GM18517 (cell line): Measurements from ENCODE around the gene PANK4.

Experiments
- ATAC-seq: cut with Tn5 transposase; IDR thresholded peaks from one replicate; pipeline ENCODE4 v1.9.1; 2021; ENCODE audit warnings: mild to moderate bottlenecking, moderate library complexity; ENCODE audit not compliant: unreplicated experiment

Gene PANK4

GRCh38 chr1:2546515-2547209 lies 20.3 kb upstream of the PANK4 start:
- ATAC-seq, result peak; percentile 37

DNA sequence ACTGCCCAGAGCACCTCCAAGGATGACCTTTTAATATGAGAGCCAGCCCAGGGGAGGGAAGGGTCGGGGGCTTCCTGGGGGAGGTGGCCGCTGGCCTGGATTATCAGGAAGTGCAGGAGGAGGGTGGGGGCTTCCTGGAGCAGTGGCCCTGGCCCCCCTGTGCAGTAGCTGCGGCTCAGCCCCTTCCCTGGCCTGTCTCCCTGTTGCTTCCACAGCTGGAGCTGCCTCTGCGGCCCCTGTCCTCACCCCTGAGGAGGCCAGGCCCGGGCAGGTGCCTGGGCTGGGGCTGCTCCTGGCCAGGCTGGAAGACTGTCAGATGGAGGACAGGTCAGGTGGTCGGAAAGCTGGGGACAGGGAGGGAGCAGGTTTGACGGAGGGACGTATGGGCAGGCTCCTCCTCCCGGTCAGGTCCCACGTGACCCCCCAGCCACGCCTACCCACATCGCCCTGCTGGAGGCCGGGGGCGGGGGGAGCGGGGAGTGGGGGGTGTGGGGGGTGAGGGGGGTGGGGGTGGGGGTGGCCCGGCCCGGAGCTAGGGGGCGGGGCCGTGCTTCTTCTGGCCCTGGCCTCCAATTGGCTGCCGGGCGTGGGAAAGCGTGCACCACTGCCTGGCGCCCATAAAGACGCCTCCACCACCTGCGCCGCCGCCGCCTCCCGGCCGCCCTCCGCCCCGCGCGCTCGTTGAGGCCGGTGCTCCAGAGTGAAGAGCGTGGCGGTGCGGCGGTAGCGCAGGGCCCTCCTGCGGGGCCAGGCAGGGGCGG lies 19.5 kb upstream of the PANK4 start:
- peak; percentile 23 for ATAC-seq

- ATAC-seq, result no peak
Observed at GRCh38 chr1:2544875-2545640, 18.7 kb upstream of the PANK4 start.

DNA sequence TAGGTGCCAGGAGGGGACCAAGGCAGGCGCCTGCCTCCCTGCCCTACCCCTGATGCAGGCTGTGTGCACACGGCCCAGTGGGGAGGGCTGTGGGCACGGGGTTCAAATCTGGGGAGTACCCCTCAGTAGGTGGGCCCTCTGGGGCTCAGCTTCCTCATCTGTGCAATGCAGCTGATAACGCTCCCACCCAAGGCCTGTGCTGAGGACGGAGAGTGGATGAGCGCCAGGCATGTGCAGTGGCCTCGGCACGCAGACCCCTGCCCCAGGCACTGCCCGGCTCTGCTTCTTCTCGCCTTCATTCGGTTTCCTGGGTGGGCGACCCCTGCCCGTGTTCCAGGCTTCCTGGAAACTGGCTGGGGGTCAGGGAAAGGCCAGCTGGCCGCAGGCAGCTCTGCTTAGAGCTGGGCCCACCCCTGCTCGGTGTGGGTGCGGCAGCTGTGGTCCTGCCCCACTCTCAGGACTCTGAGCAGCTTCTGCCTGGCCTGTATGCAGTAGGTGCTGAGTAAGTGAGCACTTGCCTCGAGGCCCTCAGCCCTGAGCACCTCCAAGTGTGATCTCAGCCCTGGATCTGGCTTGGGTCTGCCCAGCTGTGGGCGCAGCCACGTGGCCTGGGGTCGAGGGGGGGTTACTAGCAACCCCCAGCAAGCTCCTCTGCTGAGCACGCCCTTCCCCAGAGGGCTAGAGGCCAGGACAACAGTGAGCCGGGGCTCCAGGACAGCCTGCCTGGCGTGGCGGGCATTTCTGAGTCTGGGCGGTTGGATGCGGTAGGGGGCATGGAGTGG lies 17.9 kb upstream of the PANK4 start:
- no peak for ATAC-seq

GRCh38 chr1:2543543-2544092 lies 17.2 kb upstream of the PANK4 start:
- no peak for ATAC-seq

DNA sequence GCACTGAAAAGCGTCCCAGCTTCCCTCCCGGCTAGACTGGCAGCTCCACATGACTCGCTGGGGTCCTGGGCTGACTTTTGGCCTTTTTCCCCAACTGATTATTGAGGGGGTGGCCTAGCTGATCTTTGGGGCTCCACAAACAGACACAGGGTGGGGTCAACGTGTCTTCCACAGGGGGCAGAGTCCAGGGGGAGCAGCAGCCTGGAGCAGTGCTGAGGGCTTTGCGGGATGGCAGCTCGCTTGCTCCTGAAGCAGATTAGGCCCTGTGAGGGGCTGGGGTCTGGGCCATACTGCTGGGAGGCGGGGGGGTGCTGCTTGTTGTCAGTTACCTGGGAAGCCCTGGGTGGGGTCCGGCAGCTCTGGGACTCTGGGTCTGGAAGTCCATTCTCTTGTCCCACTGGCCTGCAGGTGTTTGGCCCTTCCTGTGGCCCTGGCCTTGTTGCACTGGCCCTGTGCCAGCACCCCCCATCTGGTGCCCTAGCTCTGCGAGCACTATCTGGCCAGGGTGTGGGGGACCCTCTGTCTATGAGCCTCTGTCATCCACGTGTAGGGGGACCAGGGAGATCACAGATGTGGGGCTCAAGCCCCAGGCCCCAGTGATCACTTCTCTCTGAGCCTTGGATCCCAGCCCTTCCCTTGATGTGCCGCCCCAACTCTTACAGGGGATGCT lies 16.0 kb upstream of the PANK4 start:
- no peak for ATAC-seq

GRCh38 chr1:2541619-2542245 lies 15.3 kb upstream of the PANK4 start:
- ATAC-seq, result no peak

GRCh38 chr1:2540816-2541492 lies 14.6 kb upstream of the PANK4 start:
- ATAC-seq, result no peak

GRCh38 chr1:2539312-2539907 lies 13.0 kb upstream of the PANK4 start:
- ATAC-seq, result no peak

GRCh38 chr1:2538872-2539271 lies 12.5 kb upstream of the PANK4 start:
- no peak for ATAC-seq

DNA sequence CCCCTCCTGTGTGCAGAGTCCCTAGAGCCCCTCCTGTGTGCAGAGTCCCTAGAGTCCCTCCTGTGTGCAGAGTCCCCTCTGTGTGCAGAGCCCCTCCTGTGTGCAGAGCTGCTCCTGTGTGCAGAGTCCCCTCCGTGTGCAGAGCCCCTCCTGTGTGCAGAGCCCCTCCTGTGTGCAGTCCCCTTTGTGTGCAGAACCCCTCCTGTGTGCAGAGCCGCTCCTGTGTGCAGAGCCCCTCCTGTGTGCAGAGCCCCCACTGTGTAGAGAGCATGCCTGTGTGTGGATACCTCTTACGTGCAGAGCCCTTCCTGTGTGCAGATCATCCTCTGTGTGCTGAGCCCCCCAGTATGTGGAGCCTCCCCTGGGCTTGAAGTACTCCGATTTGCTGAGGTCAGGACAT lies 12.0 kb upstream of the PANK4 start:
- ATAC-seq, result no peak

DNA sequence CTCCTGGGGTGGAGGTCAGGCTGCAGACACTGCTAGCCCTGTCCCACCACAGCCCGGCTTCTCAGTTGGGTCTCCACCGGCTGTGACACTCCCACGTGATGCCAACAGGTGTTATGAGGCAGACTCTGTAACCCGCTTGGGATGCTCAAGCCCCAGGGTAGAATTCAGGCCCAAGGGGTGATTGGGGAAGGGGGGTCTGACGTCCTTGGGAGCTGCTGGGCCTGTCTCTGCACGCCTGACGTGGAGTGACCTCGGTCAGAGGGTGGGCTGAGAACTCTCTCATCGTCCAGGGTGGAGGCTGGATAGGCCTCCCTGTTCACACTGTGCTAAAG lies 11.4 kb upstream of the PANK4 start:
- ATAC-seq, result no peak

GRCh38 chr1:2535981-2536380 lies 9.6 kb upstream of the PANK4 start:
- no peak for ATAC-seq

- ATAC-seq, result no peak
Observed at GRCh38 chr1:2535455-2535854, 9.1 kb upstream of the PANK4 start.

DNA sequence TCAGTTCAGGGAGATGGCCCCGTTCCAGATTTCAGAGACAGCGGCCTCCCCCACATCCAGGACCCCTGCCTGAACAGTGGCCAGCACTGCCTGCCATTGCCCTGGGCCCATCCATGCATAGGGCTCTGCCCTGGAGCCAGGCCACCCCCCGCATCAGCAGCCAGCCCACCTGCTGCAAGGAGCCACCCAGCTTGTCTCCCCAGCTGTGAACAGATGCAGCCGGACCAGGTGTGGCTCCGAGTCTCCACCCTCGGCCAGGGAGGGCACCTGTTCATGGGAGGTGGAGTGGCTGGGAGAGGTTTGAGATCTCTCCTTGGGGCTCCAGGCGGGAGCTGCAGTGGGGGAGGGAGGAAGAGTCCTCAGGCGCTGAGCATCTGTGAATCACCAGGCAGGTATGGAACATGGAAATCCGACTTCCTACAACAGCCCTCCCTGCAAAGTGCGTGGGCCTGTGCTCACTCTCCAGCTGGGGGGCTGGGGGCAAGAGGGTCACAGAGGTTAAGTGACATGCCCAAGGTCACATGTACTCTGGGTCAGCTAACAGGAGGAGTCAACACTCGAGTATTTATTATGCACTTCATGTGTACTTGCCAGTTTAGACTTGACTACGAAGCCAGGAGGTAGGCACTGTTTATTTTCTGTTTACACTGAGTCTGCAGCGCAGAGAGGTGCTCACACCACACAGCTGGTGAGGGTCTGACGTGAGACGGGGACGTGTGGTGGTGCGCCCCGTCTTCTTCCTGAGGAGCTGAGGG lies 8.5 kb upstream of the PANK4 start:
- no peak for ATAC-seq

- no peak for ATAC-seq
Observed at GRCh38 chr1:2534315-2534686, 7.9 kb upstream of the PANK4 start.

- no peak for ATAC-seq
Observed at GRCh38 chr1:2533365-2533764, 7.0 kb upstream of the PANK4 start.

DNA sequence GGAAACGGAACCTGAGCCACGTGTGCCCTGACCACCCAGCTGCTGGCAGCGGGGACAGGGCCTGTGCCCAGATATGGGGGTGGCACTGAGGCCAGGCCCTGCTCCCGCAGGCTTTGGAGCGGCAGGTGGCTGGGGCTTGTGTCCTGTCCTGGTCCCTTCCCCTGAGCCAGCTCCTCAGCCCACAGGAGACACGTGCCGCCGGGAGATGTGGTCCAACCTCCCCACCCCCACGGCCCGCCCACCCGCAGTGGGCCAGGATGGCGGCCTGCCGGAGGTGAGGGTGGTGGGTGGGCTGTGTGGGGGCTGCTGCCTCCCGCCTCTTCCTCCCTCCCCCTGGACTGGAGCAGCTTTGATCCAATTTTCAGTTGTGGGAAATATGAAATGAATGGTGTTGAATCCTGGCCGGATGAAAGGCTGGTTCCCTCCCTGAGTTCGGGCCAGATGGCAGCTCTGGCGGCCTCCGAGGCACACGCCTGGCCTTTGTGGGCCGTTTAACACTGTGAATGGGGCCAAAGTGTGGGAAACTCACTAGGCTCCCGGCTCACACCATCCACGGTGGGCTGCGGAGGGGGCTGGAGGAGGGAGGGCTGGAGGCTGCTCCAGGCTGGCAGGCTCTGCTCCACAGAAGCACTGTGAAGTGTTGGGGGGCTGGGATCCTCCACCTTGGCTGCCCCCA lies 6.2 kb upstream of the PANK4 start:
- no peak for ATAC-seq
